Thoracic aorta (tissue), 2 donors: ENCODE measurements around the gene PTPRN2. TPM values are rescaled to one million over a fixed set of nuclear protein-coding genes. Genes with fewer than 3 reads are reported as not detected.

Experiments
- ATAC-seq: fragments of 150-250 bp; one replicate; pipeline ENCODE4 v1.8.0; 2017; ENCODE audit warnings: low read depth; ENCODE audit not compliant: insufficient number of reproducible peaks, low FRiP score
- DNase-seq: peaks from one replicate; pipeline ENCODE4 v3.0.0-alpha.2; 2020; ENCODE audit warnings: low spot score
- H3K27ac ChIP-seq, 2 donors: fragments of 200-600 bp; sonication (generic); 1 replicate in 1 of 2; 2 replicates in 1 of 2; pipeline ENCODE4 v1.5.1; 2016; ENCODE audit warnings: mild to moderate bottlenecking in 2 of 2, moderate library complexity in 2 of 2
- H3K27me3 ChIP-seq: fragments of 200-600 bp; sonication (generic); replicated peaks from 2 replicates; pipeline ENCODE4 v1.6.0; 2016; ENCODE audit warnings: mild to moderate bottlenecking; ENCODE audit not compliant: insufficient read depth
- H3K36me3 ChIP-seq: fragments of 200-600 bp; sonication (generic); one replicate; pipeline ENCODE4 v1.5.1; 2016
- H3K4me1 ChIP-seq, 2 donors: fragments of 200-600 bp; sonication (generic); 1 replicate in 1 of 2; 2 replicates in 1 of 2; pipeline versions ENCODE4 v1.5.1 to v1.6.0; 2016; ENCODE audit warnings: low read depth in 2 of 2, mild to moderate bottlenecking in 1 of 2; ENCODE audit not compliant: control insufficient read depth in 1 of 2
- H3K4me3 ChIP-seq: fragments of 200-600 bp; sonication (generic); 2 replicates; pipeline ENCODE4 v1.5.1; 2016; ENCODE audit warnings: mild to moderate bottlenecking
- H3K9me3 ChIP-seq: fragments of 200-600 bp; sonication (generic); 2 replicates; pipeline ENCODE4 v1.5.1; 2016
- total RNA-seq, 2 donors: library from RNA; depleted of rRNA; stranded (reverse); fragments of >200 nt; gene quantifications; one replicate each; pipeline versions ENCODE4 v1.1.0 to v1.2.3, GENCODE V29; 2016
- TF ChIP-seq, protein P1 (sequence below): fragments of 200-600 bp; sonication (generic); IDR thresholded peaks from one replicate; pipeline ENCODE4 v1.5.1; 2019; ENCODE audit warnings: antibody characterized with exemption

The PTPRN2 gene
- total RNA-seq, 2 donors from 2014 or later = 2.2 to 3.1 TPM

DNA sequence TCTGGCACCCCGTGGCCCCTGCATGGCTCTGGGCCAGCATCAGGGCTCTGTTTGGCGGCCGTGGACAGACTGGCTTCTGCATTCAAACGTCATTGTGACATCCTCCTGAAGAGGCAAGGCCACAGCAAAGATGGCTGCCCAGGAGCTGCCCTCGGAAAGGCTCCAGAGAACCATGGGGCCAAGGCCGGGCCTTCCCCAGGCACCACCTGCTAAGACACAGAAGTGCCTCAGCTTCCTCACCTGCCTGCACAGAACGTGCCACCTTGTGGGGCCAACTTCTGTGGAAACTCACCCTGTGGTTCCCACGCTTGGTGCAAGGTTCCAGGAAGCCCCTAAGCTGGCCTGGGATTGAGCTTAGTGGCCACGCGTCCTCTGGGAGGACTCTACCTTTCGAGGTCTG, 396.9 kb downstream of the PTPRN2 start:
- no peak for ATAC-seq
- no peak for DNase-seq
- H3K9me3 ChIP-seq = no peaks in the 10 kb centered on the region
- H3K36me3 ChIP-seq = no peaks in the 10 kb centered on the region
- TF ChIP-seq, protein P1, sequence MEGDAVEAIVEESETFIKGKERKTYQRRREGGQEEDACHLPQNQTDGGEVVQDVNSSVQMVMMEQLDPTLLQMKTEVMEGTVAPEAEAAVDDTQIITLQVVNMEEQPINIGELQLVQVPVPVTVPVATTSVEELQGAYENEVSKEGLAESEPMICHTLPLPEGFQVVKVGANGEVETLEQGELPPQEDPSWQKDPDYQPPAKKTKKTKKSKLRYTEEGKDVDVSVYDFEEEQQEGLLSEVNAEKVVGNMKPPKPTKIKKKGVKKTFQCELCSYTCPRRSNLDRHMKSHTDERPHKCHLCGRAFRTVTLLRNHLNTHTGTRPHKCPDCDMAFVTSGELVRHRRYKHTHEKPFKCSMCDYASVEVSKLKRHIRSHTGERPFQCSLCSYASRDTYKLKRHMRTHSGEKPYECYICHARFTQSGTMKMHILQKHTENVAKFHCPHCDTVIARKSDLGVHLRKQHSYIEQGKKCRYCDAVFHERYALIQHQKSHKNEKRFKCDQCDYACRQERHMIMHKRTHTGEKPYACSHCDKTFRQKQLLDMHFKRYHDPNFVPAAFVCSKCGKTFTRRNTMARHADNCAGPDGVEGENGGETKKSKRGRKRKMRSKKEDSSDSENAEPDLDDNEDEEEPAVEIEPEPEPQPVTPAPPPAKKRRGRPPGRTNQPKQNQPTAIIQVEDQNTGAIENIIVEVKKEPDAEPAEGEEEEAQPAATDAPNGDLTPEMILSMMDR = no peak
- H3K27me3 ChIP-seq = no peaks in the 10 kb centered on the region
- no peaks in the 10 kb centered on the region for H3K4me1 ChIP-seq
- H3K27ac ChIP-seq = no peak overlapping the region
- H3K4me3 ChIP-seq = no peak overlapping the region

DNA sequence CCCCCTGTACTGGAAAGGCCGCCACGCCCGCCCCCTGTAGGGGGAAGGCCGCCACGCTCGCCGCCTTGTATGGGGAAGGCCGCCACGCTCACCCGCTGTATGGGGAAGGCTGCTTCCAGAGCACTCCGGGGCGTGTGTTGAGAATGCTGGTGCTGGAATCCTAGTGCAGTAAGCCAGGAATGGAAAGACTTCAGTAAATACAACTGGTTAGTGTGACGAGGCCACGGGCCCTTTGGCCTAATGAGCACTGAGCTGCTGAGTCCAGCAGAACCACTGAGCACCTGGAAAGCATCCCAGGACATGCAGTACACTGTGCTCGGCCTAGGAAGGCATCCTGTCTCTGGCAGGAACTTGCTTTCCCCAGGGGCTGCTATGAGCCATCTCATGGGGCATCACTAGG, 398.9 kb downstream of the PTPRN2 start:
- H3K9me3 ChIP-seq = no peaks in the 10 kb centered on the region
- no peak for DNase-seq
- H3K36me3 ChIP-seq = no peaks in the 10 kb centered on the region
- no peaks in the 10 kb centered on the region for H3K4me1 ChIP-seq
- no peak overlapping the region for H3K27ac ChIP-seq
- no peaks in the 10 kb centered on the region for H3K27me3 ChIP-seq
- TF ChIP-seq, protein P1 = no peak
- no peak overlapping the region for H3K4me3 ChIP-seq
- no peak for ATAC-seq

DNA sequence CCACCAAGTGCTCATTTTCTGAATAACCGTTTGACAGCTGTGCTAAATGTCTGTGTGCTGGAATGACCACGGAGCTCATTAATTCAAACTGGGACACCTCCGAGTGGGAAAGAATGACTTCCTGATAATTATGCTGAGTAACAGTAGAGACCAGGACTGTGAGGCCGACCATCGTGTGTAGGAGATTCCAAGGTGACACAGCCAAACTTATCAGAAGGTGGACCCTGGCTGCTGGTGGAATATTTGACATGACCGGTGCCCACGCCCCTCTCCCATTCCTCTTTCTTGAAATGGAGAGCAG, 400.0 kb downstream of the PTPRN2 start:
- no peak for DNase-seq
- no peak for ATAC-seq
- Histone ChIP-seq H3K9me3 (no peaks in the 10 kb centered on the region), H3K36me3 (no peaks in the 10 kb centered on the region), H3K4me1 (no peaks in the 10 kb centered on the region), H3K27ac (no peak overlapping the region), H3K27me3 (no peaks in the 10 kb centered on the region), H3K4me3 (no peak overlapping the region)
- TF ChIP-seq, protein P1 = no peak

DNA sequence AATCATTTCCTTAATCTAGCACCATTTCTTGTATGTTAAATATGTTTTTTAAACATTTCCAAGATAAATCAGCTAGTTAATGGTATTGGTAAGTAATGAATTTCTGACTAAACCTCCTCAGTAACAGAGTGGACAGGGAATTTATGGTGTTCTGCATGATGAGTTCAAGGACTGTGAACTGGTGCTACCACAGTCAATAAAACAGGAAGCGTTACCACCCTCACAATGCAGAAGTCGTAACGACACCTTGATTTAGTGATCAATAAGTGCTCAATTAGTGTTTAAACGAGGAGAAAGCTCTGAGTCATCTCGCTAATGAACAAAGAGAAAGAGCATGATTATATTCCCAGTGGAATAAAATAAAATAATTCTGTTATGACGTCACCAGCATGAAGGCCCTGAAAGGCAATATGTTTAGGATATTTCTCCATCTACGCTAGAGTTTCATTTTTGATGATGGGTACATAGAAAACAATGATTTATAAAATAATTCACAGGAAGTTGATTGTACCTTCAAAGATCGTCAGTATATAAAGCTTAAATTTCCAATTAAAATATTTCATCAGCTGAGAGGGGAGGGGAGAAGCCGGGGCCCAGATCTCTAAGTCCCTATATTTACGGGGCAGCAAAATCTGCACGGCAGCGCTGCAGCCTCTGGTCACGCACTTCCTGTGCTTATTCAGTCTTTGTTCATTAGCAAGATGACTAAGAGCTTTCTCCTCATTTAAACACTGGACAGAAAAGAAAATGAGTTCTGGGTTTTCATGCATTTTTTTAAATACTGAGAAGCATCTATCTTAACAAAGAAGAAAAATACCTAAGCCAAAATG, 400.5 kb downstream of the PTPRN2 start:
- Histone ChIP-seq H3K36me3 (no peaks in the 10 kb centered on the region), H3K9me3 (no peaks in the 10 kb centered on the region), H3K4me3 (no peak overlapping the region), H3K27me3 (no peaks in the 10 kb centered on the region), H3K4me1 (no peaks in the 10 kb centered on the region), H3K27ac (no peak overlapping the region)
- no peak for DNase-seq
- no peak for ATAC-seq
- TF ChIP-seq, protein P1 = no peak

DNA sequence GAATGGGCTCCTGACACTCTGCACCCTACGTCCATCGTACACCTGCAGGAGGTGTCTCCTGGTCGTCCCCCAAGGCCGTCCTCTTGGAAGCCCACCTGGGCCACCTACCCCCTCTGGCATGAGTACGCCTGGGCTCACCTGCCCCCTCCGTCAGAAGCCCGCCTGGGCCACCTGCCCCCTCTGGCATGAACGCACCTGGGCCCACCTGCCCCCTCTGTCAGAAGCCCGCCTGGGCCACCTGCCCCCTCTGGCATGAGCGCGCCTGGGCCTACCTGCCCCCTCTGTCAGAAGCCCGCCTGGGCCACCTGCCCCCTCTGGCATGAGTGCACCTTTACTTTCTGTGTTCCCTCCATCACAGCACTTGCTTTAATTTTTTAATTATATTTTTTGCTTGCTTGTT, 401.2 kb downstream of the PTPRN2 start:
- Histone ChIP-seq H3K4me3 (no peak overlapping the region), H3K4me1 (no peaks in the 10 kb centered on the region), H3K27me3 (no peaks in the 10 kb centered on the region), H3K36me3 (no peaks in the 10 kb centered on the region), H3K27ac (no peak overlapping the region), H3K9me3 (no peaks in the 10 kb centered on the region)
- TF ChIP-seq, protein P1 = no peak
- no peak for DNase-seq
- ATAC-seq = no peak
